GM12892 (cell line): ENCODE data around the gene MRM2.

Experiments used
- POLR2A ChIP-seq: IDR thresholded peaks from 2 replicates; pipeline ENCODE4 v1.6.1; 2011; ENCODE audit warnings: low read depth, low read length, control low read depth
- TAF1 ChIP-seq: IDR thresholded peaks from 2 replicates; pipeline ENCODE4 v1.6.1; 2011; ENCODE audit warnings: low read depth, mild to moderate bottlenecking, control low read depth, low read length, borderline replicate concordance

GRCh38 chr7:2278026-2278425, 36.0 kb upstream of the MRM2 start:
- TF ChIP-seq TAF1, result no peak
- no peak for TF ChIP-seq POLR2A
